GM03348 (cell line): ENCODE measurements around the gene PSMD14.
"Not testable (repeated sequence)": the region's sequence is repeated elsewhere in the genome, so short reads cannot be mapped to it uniquely, and the experiment has no call there.

Experiments used
- DNase-seq: peaks from one replicate; pipeline ENCODE4 v3.0.0; 2012; ENCODE audit warnings: low spot score

Gene PSMD14

GRCh38 chr2:161337247-161337646 lies 29.0 kb downstream of the PSMD14 start:
- no peak for DNase-seq

DNA sequence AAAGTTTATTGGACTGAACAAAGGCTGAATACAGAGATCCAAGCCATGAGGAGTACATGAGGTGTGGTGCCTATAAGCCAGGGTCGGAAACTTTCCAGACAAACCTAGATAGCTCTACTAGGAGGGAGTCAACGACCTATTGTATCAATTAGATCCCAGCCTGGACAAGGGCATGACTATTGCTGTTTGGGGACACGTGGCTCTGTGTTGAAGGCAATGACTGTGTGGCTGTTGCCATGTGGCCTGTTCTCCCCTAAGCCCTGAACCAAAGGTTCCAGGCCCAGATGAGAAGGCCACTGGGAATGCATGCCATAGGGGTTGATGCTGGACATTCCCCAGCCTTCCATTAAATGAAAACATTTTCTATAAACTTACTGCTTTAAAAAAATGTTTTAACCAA lies 31.3 kb downstream of the PSMD14 start:
- DNase-seq, result not testable (repeated sequence)

DNA sequence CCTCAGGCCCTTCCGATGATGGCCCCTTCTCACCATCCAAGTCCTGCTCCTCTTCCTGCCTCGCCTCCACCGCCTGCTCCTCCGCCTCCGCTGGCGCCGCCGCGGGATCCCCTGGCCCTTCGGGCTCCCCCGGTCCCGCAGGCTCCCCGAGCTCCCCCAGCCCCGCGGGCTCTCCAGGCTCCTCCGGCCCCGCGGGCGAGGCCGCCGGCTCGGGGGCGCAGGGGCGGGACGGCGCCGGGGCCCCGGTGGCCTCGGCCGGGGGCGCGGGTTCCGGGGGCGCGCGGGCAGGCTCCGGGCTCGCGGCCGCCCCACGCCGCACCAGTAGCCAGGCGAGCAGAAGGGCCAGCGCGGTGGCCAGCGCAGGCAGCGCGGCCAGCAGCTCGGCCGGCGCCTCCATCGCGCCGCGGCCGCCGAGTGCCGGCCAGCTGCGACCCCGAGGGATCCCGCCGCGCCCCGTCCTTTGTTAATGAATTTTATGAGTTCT lies 32.7 kb downstream of the PSMD14 start:
- DNase-seq, result not testable (repeated sequence)

DNA sequence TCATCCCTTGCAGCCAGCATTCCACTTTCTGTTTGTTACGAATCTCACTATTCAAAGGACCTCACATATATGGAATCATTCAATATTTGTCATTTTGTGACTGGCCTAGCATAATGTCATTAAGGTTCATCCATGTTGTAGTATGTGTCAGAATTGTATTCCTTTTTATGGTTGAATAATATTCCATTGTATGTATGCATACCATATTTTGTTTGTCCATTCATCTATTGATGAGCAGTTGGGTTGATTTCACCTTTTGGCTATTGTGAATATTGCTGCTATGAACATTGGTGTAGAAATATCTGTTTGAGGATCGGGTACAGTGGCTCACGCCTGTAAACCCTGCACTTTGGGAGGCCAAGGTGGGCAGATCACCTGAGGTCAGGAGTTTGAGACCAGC lies 35.0 kb downstream of the PSMD14 start:
- no peak for DNase-seq

DNA sequence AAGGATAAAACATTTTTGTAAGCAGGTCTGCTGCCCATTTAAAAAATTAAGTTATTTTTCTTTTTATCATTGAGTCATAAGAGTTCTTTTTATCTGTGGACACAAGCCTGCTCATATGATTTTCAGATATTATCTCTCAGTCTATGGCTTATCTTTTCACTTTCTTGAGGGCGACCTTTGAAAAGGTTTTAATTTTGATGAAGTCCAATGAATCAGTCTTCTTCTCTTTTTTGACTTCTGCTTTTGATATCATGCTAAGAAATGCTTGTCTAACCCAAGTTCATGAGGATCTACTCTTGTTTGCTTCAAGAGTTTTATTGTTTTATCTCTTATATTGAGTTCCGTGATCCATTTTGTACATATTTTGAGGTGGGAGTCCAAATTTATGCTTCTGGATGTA lies 36.5 kb downstream of the PSMD14 start:
- no peak for DNase-seq

DNA sequence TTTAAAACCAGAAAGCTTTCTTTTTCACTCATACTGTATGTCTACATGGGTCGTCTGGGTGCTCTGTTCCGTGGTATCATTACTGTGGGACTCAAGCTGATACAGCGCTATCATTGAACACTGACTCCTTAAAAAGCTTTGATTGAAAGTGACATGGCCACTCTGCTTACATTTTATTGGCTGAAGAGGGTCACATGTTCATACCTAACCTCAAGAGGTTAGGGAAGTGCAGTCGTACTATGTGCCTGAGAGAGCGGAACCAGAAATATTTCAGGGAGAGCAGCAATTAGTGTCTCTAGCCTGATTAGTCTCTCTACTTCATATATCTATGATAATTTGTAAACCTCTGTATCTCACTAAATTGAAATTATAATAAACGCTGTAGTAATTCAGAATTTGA lies 43.5 kb downstream of the PSMD14 start:
- DNase-seq, result no peak

DNA sequence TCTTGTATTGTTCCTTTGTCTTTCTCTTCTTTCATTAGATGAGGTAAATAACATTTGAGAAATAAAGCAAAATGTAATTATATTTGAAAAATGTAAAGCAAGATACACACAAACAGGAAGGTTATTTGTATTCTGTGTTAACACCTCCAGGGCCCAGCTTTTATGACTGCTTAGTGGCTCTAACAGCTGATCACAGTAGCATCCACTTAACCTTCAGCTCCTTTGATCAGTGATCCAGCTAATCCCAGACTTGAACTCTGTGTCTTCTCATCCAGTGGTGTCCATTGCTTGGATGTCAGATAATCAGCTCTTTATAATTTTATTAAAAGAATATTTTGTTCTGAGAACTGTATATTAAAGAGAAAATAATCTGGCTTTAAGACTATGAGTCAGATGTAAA lies 44.5 kb downstream of the PSMD14 start:
- DNase-seq, result no peak

GRCh38 chr2:161353543-161353942 lies 45.3 kb downstream of the PSMD14 start:
- DNase-seq, result no peak

DNA sequence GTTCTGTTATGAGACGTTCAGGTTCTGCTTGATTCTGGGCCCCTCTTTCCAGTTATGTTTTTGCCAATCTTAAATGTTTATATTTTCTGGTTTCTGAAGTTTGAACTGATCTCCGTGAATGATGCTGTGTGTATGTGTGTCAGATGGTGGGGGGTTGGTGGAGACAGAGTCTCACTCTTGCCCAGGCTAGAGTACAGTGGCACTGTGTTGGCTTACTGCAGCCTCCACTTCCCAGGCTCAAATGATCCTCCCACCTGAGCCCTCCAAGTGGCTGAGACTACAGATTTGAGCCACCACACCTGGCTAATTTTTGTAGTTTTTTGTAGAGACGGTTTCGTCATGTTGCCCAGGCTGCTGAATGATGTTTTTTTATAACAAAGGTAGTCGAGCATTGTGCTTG lies 45.9 kb downstream of the PSMD14 start:
- DNase-seq, result no peak

- no peak for DNase-seq
Observed at GRCh38 chr2:161355106-161355505, 46.9 kb downstream of the PSMD14 start.

GRCh38 chr2:161355983-161356382 lies 47.8 kb downstream of the PSMD14 start:
- DNase-seq, result no peak

- no peak for DNase-seq
Observed at GRCh38 chr2:161357097-161357496, 48.9 kb downstream of the PSMD14 start.

- DNase-seq, result no peak
Observed at GRCh38 chr2:161358838-161359237, 50.6 kb downstream of the PSMD14 start.

- DNase-seq, result not testable (repeated sequence)
Observed at GRCh38 chr2:161360095-161360654, 52.0 kb downstream of the PSMD14 start.

- DNase-seq, result no peak
Observed at GRCh38 chr2:161362568-161363166, 54.4 kb downstream of the PSMD14 start.

- DNase-seq, result no peak
Observed at GRCh38 chr2:161367675-161368074, 59.5 kb downstream of the PSMD14 start.

DNA sequence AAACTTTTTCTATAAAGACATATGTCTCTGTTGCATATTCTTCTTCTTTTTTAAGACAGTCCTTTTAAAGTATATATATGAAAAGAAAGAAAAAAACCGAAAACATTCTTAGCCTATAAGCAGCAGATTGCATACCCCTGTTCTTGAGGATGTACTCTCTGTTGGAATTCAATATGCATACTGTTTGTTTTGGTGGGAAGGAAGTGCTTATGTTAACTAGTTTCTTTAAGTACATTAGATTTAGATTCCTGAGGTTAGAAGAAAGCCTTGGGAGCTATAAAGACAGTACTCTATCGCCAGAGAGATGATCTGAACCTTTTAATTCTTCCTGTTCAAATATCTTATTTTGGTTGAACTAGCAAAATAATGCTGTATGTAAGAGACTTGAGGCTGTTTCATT lies 61.1 kb downstream of the PSMD14 start:
- no peak for DNase-seq

DNA sequence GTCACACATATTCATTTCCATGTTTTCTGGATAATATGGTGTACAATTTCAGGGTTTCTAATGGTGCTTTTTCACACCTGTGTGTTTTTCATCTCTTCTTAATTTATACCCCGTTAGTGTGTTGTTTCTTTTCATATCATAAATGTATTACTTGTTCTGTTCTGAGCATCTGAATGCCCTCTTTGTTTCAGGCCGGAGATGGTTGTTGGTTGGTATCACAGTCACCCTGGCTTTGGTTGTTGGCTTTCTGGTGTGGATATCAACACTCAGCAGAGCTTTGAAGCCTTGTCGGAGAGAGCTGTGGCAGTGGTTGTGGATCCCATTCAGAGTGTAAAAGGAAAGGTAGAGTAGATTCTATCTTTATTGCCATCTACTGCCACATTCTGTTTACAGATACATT lies 62.8 kb downstream of the PSMD14 start:
- no peak for DNase-seq

- DNase-seq, result no peak
Observed at GRCh38 chr2:161371869-161372268, 63.6 kb downstream of the PSMD14 start.

- DNase-seq, result peak; percentile 20
Observed at GRCh38 chr2:161373942-161374341, 65.7 kb downstream of the PSMD14 start.

- DNase-seq, result no peak
Observed at GRCh38 chr2:161374446-161374845, 66.2 kb downstream of the PSMD14 start.

DNA sequence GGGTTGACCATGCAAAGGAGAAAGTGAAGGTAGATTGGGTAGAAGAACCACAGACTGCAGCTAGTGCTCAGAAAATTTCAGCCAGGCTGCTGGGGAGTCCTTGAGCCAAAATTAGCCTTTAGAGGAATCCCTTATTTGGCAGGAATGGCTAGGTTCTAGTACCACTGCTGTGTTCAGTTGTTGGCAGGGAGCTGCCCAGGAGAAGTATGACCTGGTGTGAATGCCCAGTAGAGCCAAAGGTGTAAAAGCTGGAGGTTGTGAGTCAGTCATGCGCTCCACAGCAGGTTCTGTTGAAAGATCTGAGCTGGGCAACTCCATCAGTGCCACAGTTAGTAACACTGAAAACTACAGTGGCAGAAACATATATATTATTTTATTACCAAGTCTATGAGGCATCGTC lies 71.5 kb downstream of the PSMD14 start:
- DNase-seq, result no peak

GRCh38 chr2:161381546-161381945 lies 73.3 kb downstream of the PSMD14 start:
- no peak for DNase-seq

- DNase-seq, result no peak
Observed at GRCh38 chr2:161382747-161383146, 74.5 kb downstream of the PSMD14 start.
